Smooth muscle cell (in vitro differentiated cells): ENCODE measurements around the gene RAP1A. TPM values are rescaled to one million over a fixed set of nuclear protein-coding genes. Genes with fewer than 3 reads are reported as not detected.
"Not testable (repeated sequence)": the region's sequence is repeated elsewhere in the genome, so short reads cannot be mapped to it uniquely, and the experiment has no call there.

Experiments used
- DNase-seq: peaks from one replicate; lab custom pipeline; 2025; ENCODE audit not compliant: unreplicated experiment; lab: John Stamatoyannopoulos, UW
- H2AFZ ChIP-seq: fragments of 200-600 bp; sonication (generic); 2 replicates; pipeline ENCODE4 v1.6.0; 2016; ENCODE audit warnings: antibody characterized with exemption, low read depth, mild to moderate bottlenecking
- H3F3A ChIP-seq: fragments of 200-600 bp; sonication (generic); 2 replicates; pipeline ENCODE4 v1.6.0; 2017; ENCODE audit warnings: antibody characterized with exemption, low read depth
- H3K27ac ChIP-seq: fragments of 200-600 bp; sonication (generic); 2 replicates; pipeline ENCODE4 v1.5.1; 2016; ENCODE audit warnings: low read depth, mild to moderate bottlenecking
- H3K27me3 ChIP-seq: fragments of 200-600 bp; sonication (generic); 2 replicates; pipeline ENCODE4 v1.6.1; 2016; ENCODE audit warnings: low read depth, mild to moderate bottlenecking
- H3K36me3 ChIP-seq: fragments of 200-600 bp; sonication (generic); 2 replicates; pipeline ENCODE4 v1.5.1; 2016; ENCODE audit warnings: low read depth
- H3K4me1 ChIP-seq: fragments of 200-600 bp; sonication (generic); 2 replicates; pipeline ENCODE4 v1.5.1; 2016; ENCODE audit warnings: low read depth
- H3K4me2 ChIP-seq: fragments of 200-600 bp; sonication (generic); 2 replicates; pipeline ENCODE4 v1.6.0; 2016; ENCODE audit warnings: mild to moderate bottlenecking
- H3K4me3 ChIP-seq: fragments of 200-600 bp; sonication (generic); 2 replicates; pipeline ENCODE4 v1.5.1; 2016; ENCODE audit warnings: mild to moderate bottlenecking
- H3K79me2 ChIP-seq: fragments of 200-600 bp; sonication (generic); 2 replicates; pipeline ENCODE4 v1.6.0; 2016; ENCODE audit warnings: low read depth, mild to moderate bottlenecking
- H3K9ac ChIP-seq: fragments of 200-600 bp; sonication (generic); 2 replicates; pipeline ENCODE4 v1.6.0; 2016; ENCODE audit warnings: low read depth
- H3K9me3 ChIP-seq: fragments of 200-600 bp; sonication (generic); replicated peaks from 2 replicates; pipeline ENCODE4 v1.5.1; 2016; ENCODE audit warnings: low read depth
- H4K20me1 ChIP-seq: fragments of 200-600 bp; sonication (generic); 2 replicates; pipeline ENCODE4 v1.6.0; 2016; ENCODE audit warnings: low read depth
- CTCF ChIP-seq: fragments of 200-600 bp; sonication (generic); IDR thresholded peaks from 2 replicates; pipeline ENCODE4 v1.5.1; 2017; ENCODE audit warnings: borderline replicate concordance, mild to moderate bottlenecking, antibody characterized with exemption; ENCODE audit not compliant: insufficient read depth, poor library complexity, severe bottlenecking
- WGBS: methylation state at CpG from one replicate; pipeline ENCODE4 v1.1.7; 2016; ENCODE audit warnings: low lambda C conversion rate; 5-methylcytosine and 5-hydroxymethylcytosine counted together
- polyA plus RNA-seq: library from polyadenylated mRNA; unstranded; fragments of >200 nt; fragmentation: Nextera tagmentation; extraction: Ambion mirVana; gene quantifications from 2 replicates; pipeline ENCODE4 v1.2.1, GENCODE V29; 2016
- total RNA-seq: library from RNA; depleted of rRNA; stranded (reverse); fragments of >200 nt; gene quantifications from 2 replicates; pipeline ENCODE4 v1.2.3, GENCODE V29; 2014

Gene RAP1A
- total and polyA plus RNA-seq, 2 experiments from 2014 or later, result 36.8 to 64.9 TPM

GRCh38 chr1:111631502-111631901, 11.9 kb downstream of the RAP1A start:
- Histone ChIP-seq H3F3A (no peaks in the 10 kb centered on the region), H3K4me1 (no peaks in the 10 kb centered on the region), H3K9me3 (no peaks in the 10 kb centered on the region), H3K27me3 (no peaks in the 10 kb centered on the region), H3K4me2 (no peak overlapping the region), H3K9ac (no peak overlapping the region), H3K4me3 (no peak overlapping the region), H3K36me3 (no peaks in the 10 kb centered on the region), H3K27ac (no peak overlapping the region), H4K20me1 (peaks cover 100% of the 10 kb centered on the region), H2AFZ (no peak overlapping the region), H3K79me2 (peaks cover 99% of the 10 kb centered on the region)
- TF ChIP-seq CTCF, result no peak
- WGBS, result 86% methylated on average over 2 of the region's 2 CpGs
- no peak for DNase-seq

- not testable (repeated sequence) for H3F3A ChIP-seq, H3K4me1 ChIP-seq, H3K27me3 ChIP-seq, DNase-seq, H3K4me3 ChIP-seq, H3K27ac ChIP-seq, H3K4me2 ChIP-seq, H3K36me3 ChIP-seq, H2AFZ ChIP-seq, H3K9me3 ChIP-seq, H3K9ac ChIP-seq
- Histone ChIP-seq H3K79me2 (peaks cover 99% of the 10 kb centered on the region), H4K20me1 (peaks cover 100% of the 10 kb centered on the region)
- WGBS, result 93% methylated on average over 1 of the region's 4 CpGs
Observed at GRCh38 chr1:111632771-111633170, 13.2 kb downstream of the RAP1A start.

GRCh38 chr1:111633736-111634247, 14.2 kb downstream of the RAP1A start:
- no peak overlapping the region for H3K4me3 ChIP-seq
- H3K36me3 ChIP-seq, result no peaks in the 10 kb centered on the region
- H4K20me1 ChIP-seq, result peaks cover 100% of the 10 kb centered on the region
- H3K27me3 ChIP-seq, result no peaks in the 10 kb centered on the region
- H2AFZ ChIP-seq, result no peak overlapping the region
- H3F3A ChIP-seq, result no peaks in the 10 kb centered on the region
- no peak overlapping the region for H3K4me2 ChIP-seq
- peaks cover 99% of the 10 kb centered on the region for H3K79me2 ChIP-seq
- H3K27ac ChIP-seq, result no peak overlapping the region
- WGBS, result 72% methylated on average over 1 of the region's 1 CpG
- H3K9me3 ChIP-seq, result no peaks in the 10 kb centered on the region
- no peak for TF ChIP-seq CTCF
- DNase-seq, result no peak
- H3K4me1 ChIP-seq, result peaks cover 4% of the 10 kb centered on the region
- no peak overlapping the region for H3K9ac ChIP-seq

DNA sequence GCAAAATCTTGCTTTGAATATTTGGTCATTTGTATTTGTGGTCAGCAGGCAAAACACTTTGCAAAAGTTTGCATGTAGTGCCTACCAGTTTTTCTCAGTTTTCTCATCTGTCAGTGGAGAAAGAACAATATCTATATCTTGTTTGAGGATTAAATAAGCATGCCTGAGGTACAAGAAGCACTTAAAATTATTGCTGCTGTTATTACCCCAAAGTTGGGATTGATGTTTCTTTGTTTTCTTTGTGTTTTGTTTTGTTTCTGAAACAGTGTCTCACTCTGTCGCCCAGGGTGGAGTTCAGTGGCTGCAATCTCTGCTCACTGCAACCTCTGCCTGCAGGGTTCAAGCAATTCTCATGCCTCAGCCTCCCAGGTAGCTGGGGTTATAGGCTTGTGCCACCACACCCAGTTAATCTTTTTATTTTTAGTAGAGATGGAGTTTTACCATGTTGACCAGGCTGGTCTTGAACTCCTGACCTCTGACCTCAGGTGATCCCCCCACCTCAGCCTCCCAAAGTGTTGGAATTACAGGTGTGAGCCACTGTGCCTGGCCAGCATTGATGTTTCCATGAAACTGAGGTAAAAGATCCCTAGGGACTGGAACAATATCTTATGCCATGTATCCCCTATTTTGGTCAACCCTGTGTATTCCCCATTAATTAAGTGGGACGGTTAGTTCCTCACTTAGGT, 15.9 kb downstream of the RAP1A start:
- 91% methylated on average over 2 of the region's 2 CpGs for WGBS
- Histone ChIP-seq H3K27ac (no peak overlapping the region), H4K20me1 (peaks cover 100% of the 10 kb centered on the region), H3K79me2 (peaks cover 99% of the 10 kb centered on the region), H3K4me1 (peaks cover 4% of the 10 kb centered on the region), H3K9me3 (no peaks in the 10 kb centered on the region), H3F3A (no peaks in the 10 kb centered on the region), H3K36me3 (no peaks in the 10 kb centered on the region), H3K27me3 (no peaks in the 10 kb centered on the region), H3K9ac (no peak overlapping the region), H3K4me3 (no peak overlapping the region), H2AFZ (no peak overlapping the region), H3K4me2 (no peak overlapping the region)
- no peak for TF ChIP-seq CTCF
- DNase-seq, result no peak
